ENCODE measurements around the gene SPRR1B. TPM values are rescaled to one million over a fixed set of nuclear protein-coding genes. Genes with fewer than 3 reads are reported as not detected.

Gene SPRR1B
- total RNA-seq, 1 donor from 2014 or later, result not detected

DNA sequence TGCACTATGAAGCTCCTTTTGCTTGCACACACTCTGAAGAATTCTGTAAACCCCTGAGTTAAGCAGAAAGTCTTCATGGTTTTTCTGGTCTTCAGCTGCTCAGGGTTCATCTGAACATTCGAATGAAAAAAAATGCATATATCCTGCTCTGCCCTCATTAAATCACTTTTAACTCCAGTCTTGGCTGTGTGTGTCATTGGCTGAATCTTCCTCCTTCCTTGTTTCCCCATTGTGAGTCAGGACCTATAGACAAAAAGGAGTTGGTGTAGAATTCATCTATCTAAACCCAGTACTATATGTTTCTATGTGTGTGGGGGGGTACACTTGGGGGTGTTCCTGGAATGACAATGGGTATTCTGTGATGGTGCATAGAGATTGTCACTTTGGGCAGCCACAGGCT is 6.6 kb upstream of the SPRR1B start:
- TF ChIP-seq, protein P1, sequence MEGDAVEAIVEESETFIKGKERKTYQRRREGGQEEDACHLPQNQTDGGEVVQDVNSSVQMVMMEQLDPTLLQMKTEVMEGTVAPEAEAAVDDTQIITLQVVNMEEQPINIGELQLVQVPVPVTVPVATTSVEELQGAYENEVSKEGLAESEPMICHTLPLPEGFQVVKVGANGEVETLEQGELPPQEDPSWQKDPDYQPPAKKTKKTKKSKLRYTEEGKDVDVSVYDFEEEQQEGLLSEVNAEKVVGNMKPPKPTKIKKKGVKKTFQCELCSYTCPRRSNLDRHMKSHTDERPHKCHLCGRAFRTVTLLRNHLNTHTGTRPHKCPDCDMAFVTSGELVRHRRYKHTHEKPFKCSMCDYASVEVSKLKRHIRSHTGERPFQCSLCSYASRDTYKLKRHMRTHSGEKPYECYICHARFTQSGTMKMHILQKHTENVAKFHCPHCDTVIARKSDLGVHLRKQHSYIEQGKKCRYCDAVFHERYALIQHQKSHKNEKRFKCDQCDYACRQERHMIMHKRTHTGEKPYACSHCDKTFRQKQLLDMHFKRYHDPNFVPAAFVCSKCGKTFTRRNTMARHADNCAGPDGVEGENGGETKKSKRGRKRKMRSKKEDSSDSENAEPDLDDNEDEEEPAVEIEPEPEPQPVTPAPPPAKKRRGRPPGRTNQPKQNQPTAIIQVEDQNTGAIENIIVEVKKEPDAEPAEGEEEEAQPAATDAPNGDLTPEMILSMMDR (IDR thresholded peaks at IDR 0.05; ENCODE audit: unreplicated experiment), result no peak
- Mint-ChIP-seq H3K36me3 (ENCODE audit: insufficient read depth) (no peaks in the 10 kb centered on the region), H3K27ac (no peak overlapping the region), H3K4me3 (ENCODE audit: low read depth) (no peak overlapping the region), H3K27me3 (no peaks in the 10 kb centered on the region), H3K9me3 (ENCODE audit: low read depth) (no peaks in the 10 kb centered on the region), H3K4me1 (ENCODE audit: low read depth) (peaks cover 13% of the 10 kb centered on the region)
- no peak for DNase-seq (ENCODE audit: low spot score, unreplicated experiment)

DNA sequence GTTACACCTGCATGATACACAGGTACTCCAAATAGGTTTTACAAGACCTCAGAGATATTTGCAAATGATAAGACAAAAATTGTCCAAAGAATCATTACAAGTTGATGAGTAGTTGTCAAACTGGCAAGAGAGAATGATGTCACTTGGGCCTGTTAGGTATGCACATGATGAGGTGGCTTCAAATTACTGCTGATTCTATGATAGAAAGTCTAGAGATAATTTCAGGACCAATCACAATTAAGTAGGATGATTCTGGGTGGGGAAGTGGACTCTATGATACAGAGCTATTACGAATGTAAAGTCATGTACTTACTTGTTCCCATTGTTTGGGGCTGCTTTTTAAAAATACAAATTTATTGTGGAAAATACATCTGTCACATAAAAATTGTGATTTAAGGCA is 5.2 kb upstream of the SPRR1B start:
- Mint-ChIP-seq H3K4me1 (ENCODE audit: low read depth) (peaks cover 11% of the 10 kb centered on the region), H3K9me3 (ENCODE audit: low read depth) (no peaks in the 10 kb centered on the region), H3K36me3 (ENCODE audit: insufficient read depth) (no peaks in the 10 kb centered on the region), H3K27me3 (no peaks in the 10 kb centered on the region), H3K4me3 (ENCODE audit: low read depth) (no peak overlapping the region), H3K27ac (no peak overlapping the region)
- DNase-seq (ENCODE audit: low spot score, unreplicated experiment), result no peak
- TF ChIP-seq, protein P1 (IDR thresholded peaks at IDR 0.05; ENCODE audit: unreplicated experiment), result no peak

DNA sequence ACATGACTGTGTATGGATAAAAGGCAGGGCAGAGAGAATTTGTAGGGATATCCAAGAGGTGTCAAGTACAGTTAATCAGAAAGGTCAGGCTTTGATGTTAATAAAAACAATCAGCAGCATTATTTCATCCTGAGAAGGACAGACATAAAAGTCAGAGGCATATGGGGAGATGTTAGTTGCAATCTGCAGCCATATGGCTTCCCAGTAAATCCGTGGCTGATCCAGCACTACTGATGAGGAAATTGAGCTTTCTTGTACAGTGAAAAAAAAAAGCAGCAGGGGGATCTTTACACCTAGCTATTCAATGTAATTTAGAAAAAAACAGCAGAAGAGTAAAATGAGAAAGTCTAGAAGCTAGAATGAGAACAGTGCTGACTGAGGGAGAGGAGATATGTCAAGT is 2.2 kb upstream of the SPRR1B start:
- TF ChIP-seq, protein P1 (IDR thresholded peaks at IDR 0.05; ENCODE audit: unreplicated experiment), result no peak
- H3K9me3 Mint-ChIP-seq (ENCODE audit: low read depth), result no peaks in the 10 kb centered on the region
- no peaks in the 10 kb centered on the region for H3K4me1 Mint-ChIP-seq (ENCODE audit: low read depth)
- no peaks in the 10 kb centered on the region for H3K27me3 Mint-ChIP-seq
- H3K36me3 Mint-ChIP-seq (ENCODE audit: insufficient read depth), result no peaks in the 10 kb centered on the region
- H3K4me3 Mint-ChIP-seq (ENCODE audit: low read depth), result no peak overlapping the region
- no peak overlapping the region for H3K27ac Mint-ChIP-seq
- no peak for DNase-seq (ENCODE audit: low spot score, unreplicated experiment)

DNA sequence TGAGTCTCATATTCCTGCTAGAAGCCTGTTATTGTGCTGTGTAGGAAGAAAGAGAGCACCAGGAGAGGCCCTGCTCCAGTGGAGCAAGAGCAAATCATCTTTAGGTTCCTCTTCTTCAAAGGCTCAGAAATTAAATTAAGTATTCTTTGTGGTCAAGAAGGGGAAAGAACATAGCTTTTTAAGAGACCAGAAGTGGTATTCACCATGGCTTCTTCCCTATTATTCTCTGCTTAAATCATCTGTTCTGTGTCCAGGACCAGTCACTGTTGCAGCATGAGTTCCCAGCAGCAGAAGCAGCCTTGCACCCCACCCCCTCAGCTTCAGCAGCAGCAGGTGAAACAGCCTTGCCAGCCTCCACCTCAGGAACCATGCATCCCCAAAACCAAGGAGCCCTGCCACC is 1.1 kb downstream of the SPRR1B start:
- Mint-ChIP-seq H3K27me3 (no peaks in the 10 kb centered on the region), H3K36me3 (ENCODE audit: insufficient read depth) (no peaks in the 10 kb centered on the region), H3K4me1 (ENCODE audit: low read depth) (peaks cover 3% of the 10 kb centered on the region), H3K27ac (no peak overlapping the region), H3K9me3 (ENCODE audit: low read depth) (no peaks in the 10 kb centered on the region), H3K4me3 (ENCODE audit: low read depth) (no peak overlapping the region)
- TF ChIP-seq, protein P1 (IDR thresholded peaks at IDR 0.05; ENCODE audit: unreplicated experiment), result no peak
- DNase-seq (ENCODE audit: low spot score, unreplicated experiment), result no peak

DNA sequence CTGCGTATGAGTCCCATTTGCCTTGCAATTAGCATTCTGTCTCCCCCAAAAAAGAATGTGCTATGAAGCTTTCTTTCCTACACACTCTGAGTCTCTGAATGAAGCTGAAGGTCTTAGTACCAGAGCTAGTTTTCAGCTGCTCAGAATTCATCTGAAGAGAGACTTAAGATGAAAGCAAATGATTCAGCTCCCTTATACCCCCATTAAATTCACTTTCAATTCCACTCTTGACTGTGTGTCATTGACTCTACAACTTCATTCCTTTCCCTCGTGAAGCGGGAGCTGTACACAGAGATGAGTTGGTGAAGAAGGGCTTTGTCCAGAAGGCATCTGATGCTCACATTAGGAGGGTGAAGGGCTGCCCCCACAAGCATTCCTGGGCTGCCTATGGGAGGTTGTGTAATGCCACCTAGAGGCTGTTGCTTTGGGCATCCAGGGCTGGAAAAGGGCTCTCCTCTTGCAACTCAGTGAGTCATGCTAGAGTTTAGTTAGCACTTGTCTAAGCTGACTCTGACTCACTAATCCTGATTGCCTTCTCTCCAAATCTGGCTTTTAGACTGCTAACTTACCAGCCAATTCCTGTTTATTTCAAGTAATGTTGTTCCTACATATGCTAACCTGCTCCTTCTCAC is 1.8 kb downstream of the SPRR1B start:
- Mint-ChIP-seq H3K9me3 (ENCODE audit: low read depth) (no peaks in the 10 kb centered on the region), H3K27me3 (no peaks in the 10 kb centered on the region), H3K4me1 (ENCODE audit: low read depth) (peaks cover 3% of the 10 kb centered on the region), H3K36me3 (ENCODE audit: insufficient read depth) (no peaks in the 10 kb centered on the region), H3K4me3 (ENCODE audit: low read depth) (no peak overlapping the region), H3K27ac (peak overlapping the region; percentile 7)
- DNase-seq (ENCODE audit: low spot score, unreplicated experiment), result no peak
- TF ChIP-seq, protein P1 (IDR thresholded peaks at IDR 0.05; ENCODE audit: unreplicated experiment), result peak; percentile 40
